ENCODE measurements around the gene WBP11.

WBP11 gene

GRCh38 chr12:14803011-14803829, at the start of gene WBP11, which contains the start of gene C12orf60:
Gene WBP11 (minus strand): TSS chr12:14803478. CDS start chr12:14801383, 2,095 bp downstream.
Gene C12orf60 (plus strand): TSS chr12:14803670. CDS start chr12:14822936, 19,266 bp downstream.
- DNase-seq (ENCODE audit: low read depth in 2 of 3, low spot score in 2 of 3) = peak; percentile 55 to 68 (median 59)

- DNase-seq (ENCODE audit: low read depth in 2 of 3, low spot score in 2 of 3) = no peak
Observed at GRCh38 chr12:14852880-14853279, 49.6 kb upstream of the WBP11 start.

DNA sequence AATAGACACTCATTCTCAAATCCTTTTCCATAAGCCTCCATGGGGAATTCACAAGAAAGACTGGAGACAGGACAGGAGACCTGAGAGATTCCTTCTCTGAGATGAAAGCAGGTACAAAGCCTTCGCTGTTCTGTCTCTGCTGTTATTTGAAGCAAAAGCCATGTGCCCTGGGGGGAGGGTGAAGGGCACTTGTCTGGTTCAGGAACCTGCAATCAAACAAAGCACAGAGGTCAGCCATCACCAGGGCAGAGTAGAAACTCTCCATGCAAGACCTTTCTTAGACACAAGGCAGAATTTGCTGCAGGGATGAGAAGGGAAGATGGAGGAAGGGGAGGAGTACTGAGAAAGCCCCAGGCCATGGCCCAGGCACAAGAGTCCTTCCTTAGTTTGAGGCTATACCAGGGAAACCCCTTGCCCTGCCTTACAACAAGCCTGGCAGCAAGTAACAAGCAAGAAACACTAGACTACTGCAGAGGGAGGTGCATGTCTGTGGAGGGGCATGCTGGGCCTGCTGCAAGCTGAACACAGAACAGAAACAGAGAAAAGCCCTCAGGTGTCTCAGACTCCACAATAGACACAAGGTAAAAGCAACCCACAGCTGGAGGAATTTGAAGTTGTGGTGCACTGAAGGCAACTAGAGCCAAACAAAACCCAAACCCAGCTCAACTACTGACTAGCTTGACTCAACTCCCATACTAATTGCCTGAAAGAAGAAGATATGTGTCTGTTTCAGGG, 47.8 kb upstream of the WBP11 start:
- no peak for DNase-seq (ENCODE audit: low read depth in 2 of 3, low spot score in 2 of 3)

- no peak for DNase-seq (ENCODE audit: low read depth in 2 of 3, low spot score in 2 of 3)
Observed at GRCh38 chr12:14849661-14850060, 46.4 kb upstream of the WBP11 start.

- no peak for DNase-seq (ENCODE audit: low read depth in 2 of 3, low spot score in 2 of 3)
Observed at GRCh38 chr12:14846876-14847580, 43.8 kb upstream of the WBP11 start.

DNA sequence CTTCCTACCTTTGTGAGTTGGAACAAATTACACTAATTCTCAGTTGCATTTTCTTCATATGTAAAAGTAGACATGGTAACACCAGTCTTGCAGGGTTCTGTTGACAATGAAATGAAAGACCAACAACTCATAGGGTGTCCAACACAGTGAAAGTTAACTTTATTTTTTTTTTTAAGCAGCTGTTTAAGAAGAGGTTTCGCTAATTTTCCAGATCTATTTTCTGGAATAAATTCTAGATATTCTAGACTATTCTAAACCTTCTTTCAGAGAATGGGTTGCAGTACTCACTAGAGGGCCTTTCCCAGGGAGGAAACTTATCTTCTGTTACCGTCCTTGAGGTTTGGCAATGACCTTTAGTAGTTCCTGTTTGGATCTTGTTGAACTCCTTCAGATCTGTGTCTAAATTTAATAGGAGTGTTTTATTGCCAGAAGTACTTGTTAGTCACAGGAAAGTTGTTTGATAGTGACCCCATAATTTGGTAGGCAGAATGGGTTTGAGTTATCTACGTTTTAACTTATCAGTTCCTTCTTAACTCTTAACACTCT, 42.8 kb upstream of the WBP11 start:
- no peak for DNase-seq (ENCODE audit: low read depth in 2 of 3, low spot score in 2 of 3)

GRCh38 chr12:14845350-14845750, 42.1 kb upstream of the WBP11 start:
- peak in 1 of 3 experiments; percentile 6 for DNase-seq (ENCODE audit: low read depth in 2 of 3, low spot score in 2 of 3)

DNA sequence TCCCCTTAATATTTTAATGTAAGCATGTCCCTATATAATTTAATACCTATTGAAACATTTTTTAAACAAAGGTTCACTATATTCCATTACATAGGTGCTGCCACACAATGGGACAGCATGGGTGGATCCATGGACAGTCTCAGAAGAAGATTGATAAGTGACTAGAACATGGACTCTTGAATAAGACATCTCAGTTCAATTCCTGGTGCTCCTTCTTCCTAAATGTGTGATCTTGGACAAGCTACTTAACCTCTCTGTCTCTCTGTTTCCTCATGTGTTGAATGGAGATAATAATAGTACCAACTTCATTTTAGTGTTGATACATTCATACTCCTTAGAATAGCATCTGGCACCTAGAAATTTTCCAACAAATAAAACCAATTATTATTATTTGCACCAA, 41.1 kb upstream of the WBP11 start:
- DNase-seq (ENCODE audit: low read depth in 2 of 3, low spot score in 2 of 3) = no peak

GRCh38 chr12:14843425-14843887, 40.2 kb upstream of the WBP11 start, which contains the start of gene ART4:
Gene ART4 (minus strand): TSS chr12:14843526. CDS start chr12:14843113, 413 bp downstream.
- DNase-seq (ENCODE audit: low read depth in 2 of 3, low spot score in 2 of 3) = no peak

- DNase-seq (ENCODE audit: low read depth in 2 of 3, low spot score in 2 of 3) = no peak
Observed at GRCh38 chr12:14842315-14842714, 39.0 kb upstream of the WBP11 start.

DNA sequence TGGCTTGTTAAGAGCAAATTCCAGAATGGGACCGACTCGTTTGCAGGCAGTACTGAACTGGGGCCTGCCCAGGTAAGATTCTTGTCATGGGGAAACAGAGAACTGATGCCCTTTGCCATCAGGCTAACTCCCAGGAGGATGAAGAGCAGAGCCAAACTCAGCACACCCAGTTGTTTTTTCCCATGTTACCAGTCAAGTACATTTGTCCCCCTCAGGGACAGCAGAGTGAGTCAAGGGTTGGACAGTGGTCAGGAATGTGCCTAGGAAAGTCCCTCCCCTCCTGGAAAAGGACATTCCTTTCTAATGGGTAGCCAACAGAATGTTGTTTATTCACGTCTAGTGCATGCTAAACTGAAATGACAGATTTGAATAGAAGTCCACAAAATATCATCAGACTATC, 38.5 kb upstream of the WBP11 start:
- DNase-seq (ENCODE audit: low read depth in 2 of 3, low spot score in 2 of 3) = no peak

- no peak for DNase-seq (ENCODE audit: low read depth in 2 of 3, low spot score in 2 of 3)
Observed at GRCh38 chr12:14840616-14841015, 37.3 kb upstream of the WBP11 start.

GRCh38 chr12:14839262-14839661, 36.0 kb upstream of the WBP11 start:
- DNase-seq (ENCODE audit: low read depth in 2 of 3, low spot score in 2 of 3) = no peak

DNA sequence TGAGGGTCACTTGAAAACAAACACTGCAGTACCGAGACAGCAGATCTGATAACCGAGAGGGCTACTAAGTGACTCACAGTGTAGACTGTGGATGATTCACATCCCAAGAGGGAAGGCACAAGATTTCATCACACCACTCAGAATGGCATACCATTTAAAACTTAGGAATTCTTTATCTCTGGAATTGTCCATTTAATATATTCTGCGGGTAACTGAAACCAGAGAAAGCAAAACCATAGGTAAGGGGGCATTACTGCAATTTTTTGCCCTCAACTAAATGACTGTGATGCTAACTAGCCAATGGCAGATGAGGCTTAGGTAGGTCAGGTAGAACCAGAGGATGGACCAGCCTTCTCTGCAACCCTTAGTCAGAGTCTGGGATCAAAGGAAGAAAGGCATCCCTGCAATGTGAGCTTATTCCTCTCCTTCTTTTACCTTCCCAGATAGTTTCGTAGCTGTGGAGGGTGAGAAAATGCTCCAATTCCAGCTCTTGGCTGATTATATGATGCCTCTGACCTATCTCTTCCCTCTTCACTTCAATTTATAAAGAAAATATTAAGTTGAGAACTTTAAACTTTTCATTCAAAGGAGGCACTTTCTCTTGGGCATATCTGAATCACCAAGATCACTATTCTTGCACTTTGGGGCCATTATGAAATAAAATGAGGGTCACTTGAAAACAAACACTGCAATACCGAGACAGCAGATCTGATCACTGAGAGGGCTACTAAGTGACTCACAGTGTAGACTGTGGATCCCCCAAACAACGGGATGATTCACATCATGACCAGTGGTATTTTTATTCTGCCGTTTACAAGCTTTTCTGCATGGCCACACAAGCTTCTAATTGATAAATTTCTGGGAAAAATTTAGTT, 33.3 kb upstream of the WBP11 start:
- DNase-seq (ENCODE audit: low read depth in 2 of 3, low spot score in 2 of 3) = no peak

DNA sequence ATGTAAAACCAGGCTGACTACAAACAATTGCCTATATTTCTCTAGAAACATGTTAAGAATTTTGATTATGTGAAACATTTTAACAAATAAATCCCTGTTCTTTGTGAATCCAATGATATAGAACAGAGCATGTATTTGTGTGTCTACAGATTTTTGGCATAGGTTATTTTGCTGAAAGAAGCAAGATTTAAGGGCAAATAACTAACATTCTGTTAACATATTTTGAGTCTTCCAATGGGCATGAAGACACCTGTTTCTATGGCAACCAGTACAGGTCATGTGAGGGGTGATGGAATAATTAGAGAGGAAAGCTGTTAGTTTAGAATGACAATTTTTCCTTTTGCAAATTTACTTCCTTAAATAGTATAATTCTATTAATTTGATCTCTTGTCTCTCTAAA, 31.2 kb upstream of the WBP11 start:
- no peak for DNase-seq (ENCODE audit: low read depth in 2 of 3, low spot score in 2 of 3)

GRCh38 chr12:14833952-14834351, 30.7 kb upstream of the WBP11 start:
- DNase-seq (ENCODE audit: low read depth in 2 of 3, low spot score in 2 of 3) = no peak

DNA sequence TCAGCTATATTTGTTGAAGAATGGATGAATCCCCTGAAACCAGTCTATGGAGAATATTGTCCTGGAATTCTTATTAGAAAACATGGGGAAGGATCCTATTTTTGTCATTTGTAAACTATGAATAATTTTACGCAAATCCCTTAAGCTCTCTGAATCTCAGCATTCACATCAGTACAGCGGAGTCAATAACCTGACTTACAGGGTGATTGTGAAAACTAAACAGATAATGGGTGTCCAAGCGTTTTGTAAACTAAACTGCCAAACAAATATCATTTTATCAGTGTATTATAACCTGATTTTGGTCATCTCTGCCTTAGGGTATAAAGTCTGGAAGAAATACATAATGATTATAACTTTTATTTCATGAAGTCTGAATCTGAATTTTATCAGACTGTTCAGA, 30.1 kb upstream of the WBP11 start:
- no peak for DNase-seq (ENCODE audit: low read depth in 2 of 3, low spot score in 2 of 3)

DNA sequence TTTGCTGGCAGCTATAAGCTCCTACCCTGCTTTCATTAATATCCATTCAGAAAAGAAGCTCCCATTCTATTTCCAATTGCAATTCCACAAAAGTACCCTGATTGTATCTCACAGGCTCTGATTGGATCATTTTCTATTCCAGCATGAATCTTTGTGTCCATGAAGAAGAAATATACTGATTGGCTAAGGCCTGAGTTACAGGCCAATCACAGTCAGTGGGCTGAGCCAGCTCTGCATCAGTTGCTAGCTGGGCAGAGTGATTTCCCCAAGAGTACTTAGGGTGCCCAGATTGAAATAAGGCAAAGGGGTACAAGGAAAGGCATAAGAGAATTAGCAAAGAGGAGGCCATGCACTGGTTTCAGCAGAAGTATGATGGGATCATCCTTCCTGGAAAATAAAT, 25.6 kb upstream of the WBP11 start:
- DNase-seq (ENCODE audit: low read depth in 2 of 3, low spot score in 2 of 3) = no peak

GRCh38 chr12:14827043-14827442, 23.8 kb upstream of the WBP11 start:
- no peak for DNase-seq (ENCODE audit: low read depth in 2 of 3, low spot score in 2 of 3)

GRCh38 chr12:14826491-14826890, 23.2 kb upstream of the WBP11 start:
- DNase-seq (ENCODE audit: low read depth in 2 of 3, low spot score in 2 of 3) = no peak

All from activated CD8-positive, alpha-beta memory T cell treated with anti-CD3 and anti-CD28 coated beads for 48 hours (primary cell).